MCF 10A (cell line): ENCODE results near the gene CSF1R. TPM values are rescaled to one million over a fixed set of nuclear protein-coding genes. Genes with fewer than 3 reads are reported as not detected.

Experiments
- BruUV-seq: library from RNA; stranded (reverse); fragments of 400-500 nt; replicated peaks from 2 replicates; lab custom pipeline; 2021; lab: Mats Ljungman, UMichigan
- CTCF ChIA-PET: fragments of 300-600 bp; sonication (Branson Sonifier 250); formaldehyde crosslinking; extraction: SDS; loops from one replicate; lab custom pipeline; 2021; ENCODE audit warnings: antibody characterized with exemption, inconsistent platforms; lab: Yijun Ruan, JAX
- POLR2A ChIA-PET: fragments of 300-600, 350-650 bp; sonication (Branson Sonifier 250); formaldehyde crosslinking; extraction: SDS; loops from one replicate; lab custom pipeline; 2020; ENCODE audit warnings: antibody characterized with exemption, inconsistent platforms; lab: Yijun Ruan, JAX
- DNase-seq: peaks from one replicate; pipeline ENCODE4 v3.0.0-alpha.2; 2018; ENCODE audit not compliant: unreplicated experiment
- H3K27ac Mint-ChIP-seq: one replicate; pipeline ENCODE4 v1.8.0; 2022; ENCODE audit warnings: mild to moderate bottlenecking, low read depth, mixed read lengths; ENCODE audit not compliant: unreplicated experiment
- H3K27me3 Mint-ChIP-seq: one replicate; pipeline ENCODE4 v1.8.0; 2022; ENCODE audit warnings: mixed read lengths; ENCODE audit not compliant: insufficient read depth, unreplicated experiment
- H3K36me3 Mint-ChIP-seq: one replicate; pipeline ENCODE4 v1.8.0; 2022; ENCODE audit warnings: mild to moderate bottlenecking, moderate library complexity, mixed read lengths; ENCODE audit not compliant: insufficient read depth, unreplicated experiment
- H3K4me1 Mint-ChIP-seq: one replicate; pipeline ENCODE4 v1.8.0; 2022; ENCODE audit warnings: mixed read lengths; ENCODE audit not compliant: insufficient read depth, unreplicated experiment
- H3K4me3 Mint-ChIP-seq: one replicate; pipeline ENCODE4 v1.8.0; 2022; ENCODE audit warnings: mild to moderate bottlenecking, moderate library complexity, mixed read lengths; ENCODE audit not compliant: unreplicated experiment
- H3K9me3 Mint-ChIP-seq: one replicate; pipeline ENCODE4 v1.8.0; 2022; ENCODE audit warnings: mixed read lengths; ENCODE audit not compliant: unreplicated experiment
- intact Hi-C: fragments of 100-400 bp; cut with micrococcal nuclease; formaldehyde crosslinking; loops from 2 replicates; pipeline ENCODE4 v1.14.1; 2022
- total RNA-seq: library from RNA; stranded (reverse); gene quantifications from 2 replicates; pipeline ENCODE4 v1.2.3, GENCODE V29; 2022
- TF ChIP-seq, protein P1 (sequence below): fragments of 200-600 bp; IDR thresholded peaks from one replicate; pipeline ENCODE4 v1.8.0; 2022; ENCODE audit warnings: antibody characterized with exemption, mild to moderate bottlenecking; ENCODE audit not compliant: unreplicated experiment

CSF1R gene
- total RNA-seq, 1 experiment from 2014 or later, result 1.6 TPM

GRCh38 chr5:150120062-150120441 is 33.7 kb upstream of the CSF1R start:
- peaks cover 14% of the 10 kb centered on the region for H3K4me1 Mint-ChIP-seq
- DNase-seq, result no peak
- no TSS peak for BruUV-seq
- H3K4me3 Mint-ChIP-seq, result no peak overlapping the region
- intact Hi-C loops, result loop anchor here (5.0 kb wide), 1 partner anchor 283 kb away; no protein-coding TSS in a partner anchor
- H3K27ac Mint-ChIP-seq, result no peak overlapping the region
- no peaks in the 10 kb centered on the region for H3K36me3 Mint-ChIP-seq
- POLR2A ChIA-PET, result no interaction called here
- no peaks in the 10 kb centered on the region for H3K27me3 Mint-ChIP-seq
- CTCF ChIA-PET, result interaction anchor here (0.7 kb wide), 1 partner anchor 184 kb away, joined by 3 read pairs; no protein-coding TSS in a partner anchor
- TF ChIP-seq, protein P1, sequence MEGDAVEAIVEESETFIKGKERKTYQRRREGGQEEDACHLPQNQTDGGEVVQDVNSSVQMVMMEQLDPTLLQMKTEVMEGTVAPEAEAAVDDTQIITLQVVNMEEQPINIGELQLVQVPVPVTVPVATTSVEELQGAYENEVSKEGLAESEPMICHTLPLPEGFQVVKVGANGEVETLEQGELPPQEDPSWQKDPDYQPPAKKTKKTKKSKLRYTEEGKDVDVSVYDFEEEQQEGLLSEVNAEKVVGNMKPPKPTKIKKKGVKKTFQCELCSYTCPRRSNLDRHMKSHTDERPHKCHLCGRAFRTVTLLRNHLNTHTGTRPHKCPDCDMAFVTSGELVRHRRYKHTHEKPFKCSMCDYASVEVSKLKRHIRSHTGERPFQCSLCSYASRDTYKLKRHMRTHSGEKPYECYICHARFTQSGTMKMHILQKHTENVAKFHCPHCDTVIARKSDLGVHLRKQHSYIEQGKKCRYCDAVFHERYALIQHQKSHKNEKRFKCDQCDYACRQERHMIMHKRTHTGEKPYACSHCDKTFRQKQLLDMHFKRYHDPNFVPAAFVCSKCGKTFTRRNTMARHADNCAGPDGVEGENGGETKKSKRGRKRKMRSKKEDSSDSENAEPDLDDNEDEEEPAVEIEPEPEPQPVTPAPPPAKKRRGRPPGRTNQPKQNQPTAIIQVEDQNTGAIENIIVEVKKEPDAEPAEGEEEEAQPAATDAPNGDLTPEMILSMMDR, result no peak
- H3K9me3 Mint-ChIP-seq, result no peaks in the 10 kb centered on the region

DNA sequence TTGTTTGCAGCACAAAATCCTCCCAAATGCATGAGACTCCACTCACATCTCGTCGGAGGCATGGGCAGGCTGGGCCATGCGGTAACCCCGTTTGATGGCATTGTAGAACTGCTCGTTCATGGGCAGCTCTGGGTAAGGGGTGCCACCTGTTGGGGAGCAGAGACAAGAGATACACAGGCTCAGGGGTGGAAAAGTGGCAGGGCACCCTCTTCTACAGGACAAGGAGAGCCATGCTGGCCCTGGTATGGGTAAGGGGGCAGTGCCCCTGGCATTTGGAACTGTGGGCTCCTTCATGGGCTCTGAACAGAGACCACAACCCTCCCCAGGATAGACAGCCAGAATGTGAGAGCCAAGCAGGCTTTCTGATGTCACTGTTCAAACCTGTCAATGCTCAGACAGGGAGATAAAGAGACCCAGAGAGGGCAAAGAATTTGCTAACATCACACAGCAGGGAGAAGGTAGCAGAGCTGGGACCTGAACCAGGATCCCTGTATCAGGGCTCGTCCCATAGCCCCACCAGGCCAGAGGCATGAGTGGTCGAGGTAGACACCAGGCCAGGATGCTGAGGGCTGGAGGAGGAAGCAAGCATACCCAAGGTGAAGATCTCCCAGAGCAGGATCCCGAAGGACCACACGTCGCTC is 33.2 kb upstream of the CSF1R start:
- Mint-ChIP-seq H3K9me3 (no peaks in the 10 kb centered on the region), H3K4me3 (no peak overlapping the region), H3K27me3 (no peaks in the 10 kb centered on the region), H3K4me1 (peaks cover 14% of the 10 kb centered on the region), H3K36me3 (no peaks in the 10 kb centered on the region), H3K27ac (no peak overlapping the region)
- TF ChIP-seq, protein P1, result no peak
- POLR2A ChIA-PET, result interaction anchor here (1.2 to 1.4 kb wide), 2 partner anchors 9 to 97 kb away, joined by 4 to 7 read pairs; no protein-coding TSS in a partner anchor
- DNase-seq, result no peak
- intact Hi-C loops, result loop anchor here (5.0 to 10.0 kb wide), 2 partner anchors 282 to 485 kb away; no protein-coding TSS in a partner anchor
- CTCF ChIA-PET, result interaction anchor here (0.7 to 1.1 kb wide), 5 partner anchors 16 to 184 kb away, joined by 3 to 4 read pairs (median 3); no protein-coding TSS in a partner anchor
- BruUV-seq, result no TSS peak

GRCh38 chr5:150118561-150119229 is 32.3 kb upstream of the CSF1R start:
- H3K9me3 Mint-ChIP-seq, result no peaks in the 10 kb centered on the region
- ChIA-PET POLR2A (interaction anchor here (1.2 to 1.4 kb wide), 3 partner anchors 10 to 96 kb away, joined by 4 to 7 read pairs (median 4); no protein-coding TSS in a partner anchor), CTCF (interaction anchor here (0.7 to 1.1 kb wide), 6 partner anchors 17 to 117 kb away, joined by 3 to 4 read pairs (median 3); no protein-coding TSS in a partner anchor)
- H3K27me3 Mint-ChIP-seq, result no peaks in the 10 kb centered on the region
- TF ChIP-seq, protein P1, result no peak
- intact Hi-C loops, result loop anchor here (10.0 kb wide), 1 partner anchor 484 kb away; no protein-coding TSS in a partner anchor
- H3K27ac Mint-ChIP-seq, result no peak overlapping the region
- no peaks in the 10 kb centered on the region for H3K36me3 Mint-ChIP-seq
- no peak for DNase-seq
- BruUV-seq, result no TSS peak
- no peak overlapping the region for H3K4me3 Mint-ChIP-seq
- peaks cover 14% of the 10 kb centered on the region for H3K4me1 Mint-ChIP-seq
